Body of pancreas (tissue), 4 donors: ENCODE data around the gene C1orf198.

Source experiments
- CTCF ChIP-seq, 7 experiments: fragments of 450-650 bp in 4 of 7; fragments of 200-600 bp in 3 of 7; sonication (generic) in 3 of 7; IDR thresholded peaks; one replicate each; pipeline ENCODE4 v1.5.1; 2016 to 2019; ENCODE audit warnings: antibody characterized with exemption in 7 of 7
- POLR2A ChIP-seq, 3 donors: fragments of 450-650 bp; IDR thresholded peaks; one replicate each; pipeline ENCODE4 v1.6.1; 2016; ENCODE audit warnings: antibody characterized with exemption in 3 of 3, mild to moderate bottlenecking in 2 of 3

DNA sequence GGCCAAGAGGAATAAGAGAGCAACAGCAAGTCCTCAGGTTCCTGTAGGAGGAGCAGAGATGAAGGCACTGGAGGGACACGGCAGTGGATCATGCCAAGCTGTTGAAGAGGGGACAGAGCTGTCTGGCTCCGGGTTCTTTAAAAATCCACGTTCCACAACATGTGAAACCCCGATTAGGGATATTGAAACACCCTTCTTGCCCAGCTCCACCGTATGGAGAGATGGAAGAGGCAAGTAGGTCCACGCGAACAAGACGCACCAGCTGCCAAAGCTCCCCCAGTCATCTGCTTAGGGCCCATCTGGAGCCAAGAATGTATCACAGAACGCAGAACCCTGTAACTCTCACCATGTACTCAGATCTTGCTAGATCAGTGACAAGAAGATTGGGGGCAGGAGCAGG is 3.9 kb downstream of the C1orf198 start:
- TF ChIP-seq CTCF (IDR thresholded peaks at IDR 0.05) = no peak
- TF ChIP-seq POLR2A (IDR thresholded peaks at IDR 0.05) = no peak
